HS-27A (cell line): ENCODE measurements around the gene ESRRG.

ENCODE experiments used
- DNase-seq: peaks from one replicate; pipeline ENCODE4 v3.0.0-alpha.2; 2012; ENCODE audit warnings: low read depth, missing footprints

ESRRG gene

GRCh38 chr1:216723274-216723780 lies at the start of gene ESRRG:
TSS of gene ESRRG (minus strand) at chr1:216723429. CDS start at chr1:216723299, 130 bp downstream.
- no peak for DNase-seq

DNA sequence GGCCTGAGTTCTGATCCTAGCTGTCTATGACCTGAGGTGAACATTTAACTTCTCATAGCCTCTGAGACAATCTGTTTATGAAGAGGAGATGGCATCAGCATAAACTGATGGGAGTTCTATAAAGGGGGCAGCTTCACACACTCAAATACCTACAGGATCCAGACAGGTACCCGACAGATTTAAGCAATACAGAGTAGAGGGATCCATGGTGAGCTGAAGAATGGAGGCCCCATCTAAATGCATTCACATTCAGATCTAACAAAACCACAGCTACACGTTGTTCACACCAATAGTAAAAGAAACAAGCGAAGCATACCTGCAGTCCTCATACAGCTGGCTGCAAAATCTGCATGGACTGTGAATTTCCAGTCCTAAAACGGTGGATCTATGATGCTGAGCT lies 48.7 kb upstream of the ESRRG start:
- DNase-seq = no peak

- DNase-seq = no peak
Measured at GRCh38 chr1:216766633-216767327, 43.6 kb upstream of the ESRRG start.

DNA sequence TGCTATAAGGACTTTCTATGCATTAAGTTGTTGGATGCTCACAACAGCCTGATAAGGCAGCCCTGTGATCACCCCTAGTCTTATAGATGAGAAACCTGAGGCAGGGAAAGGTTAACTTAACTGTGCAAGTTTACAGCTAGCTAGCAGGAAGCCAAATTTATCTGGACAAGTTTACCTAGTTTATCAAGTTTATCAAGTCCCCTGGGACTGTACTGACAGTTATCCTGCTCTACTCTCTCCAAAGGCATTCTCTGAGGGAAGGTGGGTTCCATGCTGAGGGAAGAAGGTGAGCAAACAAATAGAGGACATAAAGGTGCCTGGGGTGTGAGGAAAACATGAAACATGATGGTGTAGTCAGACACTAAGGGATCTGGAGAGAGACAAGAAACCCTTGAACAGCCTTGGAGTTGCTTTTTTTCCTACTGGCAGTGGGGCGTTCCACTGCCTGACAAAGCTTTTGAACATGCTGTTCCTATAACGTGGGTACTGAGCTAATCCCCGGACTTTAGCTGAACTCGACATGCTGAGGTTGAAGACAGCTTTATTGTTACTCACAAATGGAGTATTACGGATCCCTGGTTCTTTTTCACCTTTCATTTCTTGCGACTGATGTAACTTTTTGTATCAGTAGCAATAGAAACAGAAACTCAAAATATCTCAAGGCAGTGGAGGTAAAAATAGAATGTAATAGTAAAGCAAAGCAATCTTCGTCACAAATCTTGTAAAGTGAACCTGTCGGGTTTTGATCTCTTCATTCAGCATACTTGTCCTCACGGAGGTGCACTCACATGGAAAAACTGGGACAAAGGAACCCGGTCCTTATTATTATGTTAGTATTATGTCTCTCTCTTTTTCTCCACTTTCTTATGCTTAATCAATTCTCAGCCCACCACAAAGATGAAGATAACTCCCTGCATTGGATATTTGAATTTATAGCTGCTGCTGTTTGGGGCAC lies 42.4 kb upstream of the ESRRG start:
- DNase-seq = no peak

DNA sequence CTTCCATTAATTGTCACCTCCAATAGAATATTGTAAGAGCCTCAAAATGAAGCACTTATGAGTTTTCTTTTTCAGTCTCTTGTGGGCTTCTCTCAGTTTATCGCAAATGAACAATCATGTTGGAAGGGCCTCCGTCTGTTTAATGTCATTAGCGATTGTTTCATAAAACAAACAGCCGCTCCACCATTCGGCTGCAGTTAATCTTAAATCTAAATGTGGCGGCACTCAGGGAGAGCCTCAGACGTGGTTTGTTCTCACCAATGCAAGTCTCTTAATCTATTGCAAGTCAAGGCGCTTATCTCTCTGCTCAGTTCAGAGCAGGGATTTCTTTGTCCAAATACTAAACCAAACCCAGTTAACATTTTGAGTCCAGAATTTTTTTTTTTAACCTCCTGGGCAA lies 34.9 kb upstream of the ESRRG start:
- DNase-seq = no peak

DNA sequence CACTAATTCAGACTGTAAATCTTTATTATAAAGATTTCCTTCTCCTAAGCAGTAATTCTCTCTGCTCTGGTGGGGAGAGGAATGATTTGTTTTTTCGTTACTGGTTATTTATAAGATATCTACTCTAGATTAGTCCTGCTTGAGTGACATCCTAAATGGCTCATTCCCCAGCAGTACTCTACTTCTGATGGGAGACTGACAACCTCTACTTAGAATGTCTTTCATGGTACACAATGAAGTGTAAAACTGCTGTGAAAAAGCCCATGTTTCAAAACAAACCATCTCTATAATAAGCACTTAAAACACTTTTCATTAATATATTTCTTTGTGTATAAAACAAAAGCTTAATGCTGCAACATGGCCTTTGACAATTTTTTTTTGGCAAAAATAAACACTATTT lies 33.9 kb upstream of the ESRRG start:
- no peak for DNase-seq

DNA sequence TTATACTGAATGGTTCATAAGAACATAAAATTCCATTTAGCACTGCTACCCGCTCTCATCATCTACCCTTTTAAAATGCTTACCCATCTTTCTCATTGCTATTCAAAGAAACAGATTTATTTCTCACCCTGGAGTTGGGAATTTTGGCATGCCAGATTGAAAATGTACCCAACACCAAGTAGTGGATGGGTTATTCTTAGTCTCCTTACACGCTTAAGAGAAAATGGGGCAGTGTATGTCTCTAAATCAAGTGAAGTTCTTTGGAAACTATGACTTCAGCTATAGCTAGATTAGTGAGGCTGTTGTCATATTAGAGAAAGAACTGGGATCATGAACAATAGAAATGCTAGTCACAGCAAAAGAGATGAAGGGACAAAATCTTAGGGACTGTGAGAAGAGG lies 27.7 kb upstream of the ESRRG start:
- no peak for DNase-seq

DNA sequence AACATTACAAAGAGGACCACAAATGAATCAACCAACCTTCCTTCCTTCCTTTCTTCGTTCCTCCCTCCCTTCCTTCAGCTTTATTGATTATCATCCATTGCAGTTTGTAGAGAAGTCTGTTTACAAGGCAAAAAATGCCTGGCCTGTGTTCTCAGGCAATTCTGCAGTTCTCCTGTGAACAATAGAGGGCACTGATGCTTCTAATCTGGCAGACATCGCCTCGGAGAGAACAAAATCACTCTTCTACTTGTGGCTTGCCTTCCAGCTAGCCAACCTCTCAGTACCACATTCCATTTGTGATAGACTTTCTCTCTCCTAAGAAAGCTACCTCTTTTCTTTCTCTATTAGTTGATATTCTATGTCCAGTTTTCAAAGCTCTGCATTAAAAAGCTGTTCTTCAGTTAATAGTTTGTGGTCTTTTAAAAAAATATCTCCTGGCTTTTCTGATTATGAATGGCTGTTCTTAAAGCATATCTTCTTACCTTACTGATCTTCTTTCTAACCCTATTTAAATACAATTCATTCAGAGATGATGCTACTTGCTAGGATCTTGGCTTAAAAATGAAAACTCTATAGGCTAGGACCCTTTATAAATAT lies 26.9 kb upstream of the ESRRG start:
- no peak for DNase-seq

GRCh38 chr1:216749232-216749631 lies 26.0 kb upstream of the ESRRG start:
- no peak for DNase-seq

GRCh38 chr1:216742625-216743024 lies 19.4 kb upstream of the ESRRG start:
- DNase-seq = no peak

DNA sequence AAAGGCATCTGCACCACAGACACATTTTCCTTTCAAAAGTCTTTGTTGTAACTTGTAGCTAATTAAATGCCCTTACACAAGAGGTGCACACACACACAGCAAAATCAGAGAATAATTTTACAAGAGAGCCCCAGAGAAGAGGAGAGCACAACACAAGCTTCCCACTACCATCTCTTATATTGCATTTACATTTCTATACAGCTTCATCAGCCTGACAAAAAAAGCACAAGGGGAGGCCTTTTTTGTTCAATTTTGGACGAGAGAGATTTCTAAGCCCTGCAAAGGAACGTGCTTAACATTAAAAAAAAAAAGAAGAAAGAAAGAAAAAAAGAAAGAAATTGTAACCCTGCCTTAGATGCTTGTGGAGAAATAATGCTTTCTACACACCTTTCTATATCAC lies 17.1 kb upstream of the ESRRG start:
- DNase-seq = no peak

GRCh38 chr1:216739793-216740192 lies 16.6 kb upstream of the ESRRG start:
- no peak for DNase-seq

DNA sequence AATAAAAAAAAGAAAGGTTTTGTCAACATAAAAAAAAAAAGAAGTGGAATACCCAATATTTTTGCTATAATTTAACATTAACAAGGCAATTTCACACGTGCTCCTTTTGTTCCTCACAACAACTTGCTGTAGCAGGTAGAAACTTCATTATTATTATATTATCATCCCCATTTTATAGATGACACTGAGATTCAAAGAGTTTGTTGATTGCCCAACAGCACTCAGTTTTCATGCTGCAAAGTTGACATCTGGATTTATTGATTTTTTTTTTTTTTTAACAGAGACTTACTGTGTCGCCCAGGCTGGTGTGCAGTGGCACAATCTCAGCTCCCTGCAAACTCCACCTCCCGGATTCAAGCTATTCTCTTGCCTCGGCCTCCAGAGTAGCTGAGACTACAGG lies 8.9 kb upstream of the ESRRG start:
- DNase-seq = no peak

DNA sequence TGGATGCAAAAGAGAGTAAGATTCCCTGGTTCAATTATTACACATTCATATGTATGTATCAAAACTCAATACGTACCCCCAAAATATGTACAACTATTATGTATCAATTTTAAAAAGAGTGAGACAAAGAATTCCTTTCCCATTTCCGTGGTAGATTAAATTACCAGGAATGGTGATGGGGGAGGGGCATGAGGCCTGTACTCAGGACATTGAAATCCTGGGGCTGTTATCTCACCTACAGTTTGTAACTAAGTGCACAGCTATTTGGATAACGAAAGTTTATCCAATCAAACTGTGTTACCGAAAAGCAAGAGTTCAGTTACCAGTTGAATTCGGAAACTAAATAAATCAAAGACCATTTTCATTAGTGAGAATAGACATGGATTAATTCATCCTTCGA lies 8.3 kb upstream of the ESRRG start:
- DNase-seq = no peak

DNA sequence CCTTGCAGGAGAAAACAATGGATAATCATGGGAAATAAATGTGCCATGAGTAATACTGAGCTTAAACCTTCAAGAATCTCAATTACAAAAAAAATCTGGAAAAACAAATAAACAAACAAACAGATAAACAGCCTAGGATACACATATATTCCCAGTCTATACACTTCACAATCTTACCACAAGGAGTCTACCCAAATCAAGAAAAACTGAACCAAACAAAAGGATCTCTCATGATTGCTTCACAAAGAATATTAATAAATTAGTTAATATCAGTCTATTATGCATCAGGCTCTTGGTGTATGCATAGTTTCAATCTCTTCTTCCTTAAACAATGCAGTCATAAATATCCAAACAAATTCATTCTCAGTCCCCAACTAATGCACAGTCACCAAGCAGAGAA lies 3.2 kb upstream of the ESRRG start:
- DNase-seq = no peak

DNA sequence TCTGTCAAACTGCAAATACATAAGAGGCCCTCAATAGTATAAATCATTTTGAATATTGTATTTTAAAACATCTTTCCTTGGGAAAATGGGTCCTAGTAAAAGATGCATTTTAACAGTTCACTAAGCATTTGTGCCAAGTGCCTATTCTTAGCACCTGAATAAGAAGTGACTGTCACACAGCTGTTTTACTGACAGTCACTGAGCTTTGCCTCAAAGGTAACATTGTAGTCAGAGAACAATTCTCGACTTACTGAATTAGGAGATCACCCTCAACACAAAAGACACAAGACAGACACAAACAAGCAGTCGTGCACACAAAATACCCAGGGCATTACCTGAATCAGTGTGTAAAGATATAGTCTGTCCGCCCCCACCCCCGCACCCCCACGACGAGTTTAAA lies 408 bp downstream of the ESRRG start:
- no peak for DNase-seq

GRCh38 chr1:216721863-216722262 lies 1.4 kb downstream of the ESRRG start:
- DNase-seq = no peak

GRCh38 chr1:216721062-216721461 lies 2.2 kb downstream of the ESRRG start:
- no peak for DNase-seq

- no peak for DNase-seq
Measured at GRCh38 chr1:216711712-216712111, 11.5 kb downstream of the ESRRG start.

- no peak for DNase-seq
Measured at GRCh38 chr1:216710598-216711333, 12.5 kb downstream of the ESRRG start.

DNA sequence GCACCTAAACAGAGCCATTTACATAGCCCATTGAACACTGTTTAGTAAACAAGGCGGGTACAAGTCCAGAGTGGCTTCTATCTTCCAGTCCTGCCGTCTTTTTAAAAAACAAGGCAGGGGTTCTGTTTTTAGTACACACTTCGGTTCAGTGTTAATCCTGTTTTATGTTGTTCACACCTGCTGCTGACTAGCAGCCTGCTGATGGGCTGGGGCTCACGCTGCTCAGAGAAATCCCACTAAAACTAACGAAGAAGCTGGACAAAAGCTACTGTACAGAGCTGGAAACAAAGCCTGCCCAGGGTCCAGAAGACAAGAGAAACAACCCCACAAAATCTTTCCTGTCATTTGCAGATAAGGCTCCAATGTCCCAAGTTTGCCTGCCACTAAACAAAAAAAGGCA lies 13.2 kb downstream of the ESRRG start:
- DNase-seq = no peak

- DNase-seq = no peak
Measured at GRCh38 chr1:216705676-216706075, 17.6 kb downstream of the ESRRG start.
